NCI-H2227 (cell line): ENCODE measurements around the gene TFF1.

Source experiments
- DNase-seq: peaks from one replicate; lab custom pipeline; 2025; ENCODE audit not compliant: unreplicated experiment; lab: John Stamatoyannopoulos, UW

Gene TFF1

DNA sequence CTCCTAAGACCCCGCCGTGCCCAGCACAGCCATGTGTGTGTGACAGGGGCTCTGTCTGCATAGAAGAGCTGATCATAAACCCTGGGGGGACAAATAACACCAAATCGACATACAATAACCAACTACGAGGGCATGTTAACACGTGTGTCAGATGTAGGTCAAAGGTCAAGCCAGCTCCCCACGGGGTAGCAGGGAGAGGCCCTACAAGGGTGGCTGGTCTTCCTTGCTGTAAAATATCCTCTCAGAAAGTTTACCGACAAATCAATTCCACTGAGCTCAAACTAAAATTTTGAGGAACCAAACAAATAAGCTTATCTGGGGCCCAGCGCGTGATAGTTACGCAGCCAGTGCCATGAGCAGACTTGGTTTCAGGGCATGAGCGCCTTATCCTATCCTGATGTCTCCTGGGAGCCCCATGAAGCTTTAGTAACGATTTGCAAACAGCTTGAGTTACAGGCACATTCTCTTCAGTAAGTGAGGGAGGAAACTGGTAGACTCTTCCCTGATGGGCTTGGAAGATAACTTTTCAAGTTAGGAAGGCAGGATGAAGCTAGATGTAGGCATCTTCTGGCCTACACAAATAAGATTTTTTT lies 32.2 kb upstream of the TFF1 start:
- no peak for DNase-seq

DNA sequence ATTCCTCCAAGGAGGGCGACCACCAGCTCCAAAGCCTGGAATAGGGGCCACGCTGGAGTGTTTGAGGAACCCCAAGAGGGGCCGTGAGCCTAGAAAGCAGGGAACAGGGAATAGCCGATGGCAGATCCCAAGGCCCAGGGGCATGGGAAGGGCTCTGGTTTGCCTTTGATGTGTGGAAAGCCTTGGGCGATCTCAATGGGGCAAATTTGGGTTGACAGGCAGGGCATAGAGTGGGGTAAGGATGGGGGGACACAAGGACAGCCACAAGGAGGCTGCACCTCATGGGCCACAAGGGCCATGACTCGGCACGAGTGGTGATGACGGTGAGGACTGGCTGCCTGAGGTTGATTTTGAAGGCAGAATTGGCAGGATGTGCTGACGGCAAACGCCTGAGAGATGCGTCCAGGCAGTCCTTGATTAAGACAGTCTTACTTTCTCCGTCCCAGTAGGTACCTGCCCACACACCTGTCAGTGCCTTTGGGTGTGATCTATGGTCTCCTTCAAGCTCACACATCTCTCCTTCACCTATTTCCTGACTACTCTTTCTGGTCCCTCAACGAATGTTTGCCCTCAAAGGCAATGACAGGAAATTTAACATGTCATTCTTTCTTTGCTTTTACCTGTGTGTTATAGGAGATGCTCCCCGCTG lies 31.5 kb upstream of the TFF1 start:
- no peak for DNase-seq

- DNase-seq = no peak
Observed at GRCh38 chr21:42396799-42397745, 30.7 kb upstream of the TFF1 start.

DNA sequence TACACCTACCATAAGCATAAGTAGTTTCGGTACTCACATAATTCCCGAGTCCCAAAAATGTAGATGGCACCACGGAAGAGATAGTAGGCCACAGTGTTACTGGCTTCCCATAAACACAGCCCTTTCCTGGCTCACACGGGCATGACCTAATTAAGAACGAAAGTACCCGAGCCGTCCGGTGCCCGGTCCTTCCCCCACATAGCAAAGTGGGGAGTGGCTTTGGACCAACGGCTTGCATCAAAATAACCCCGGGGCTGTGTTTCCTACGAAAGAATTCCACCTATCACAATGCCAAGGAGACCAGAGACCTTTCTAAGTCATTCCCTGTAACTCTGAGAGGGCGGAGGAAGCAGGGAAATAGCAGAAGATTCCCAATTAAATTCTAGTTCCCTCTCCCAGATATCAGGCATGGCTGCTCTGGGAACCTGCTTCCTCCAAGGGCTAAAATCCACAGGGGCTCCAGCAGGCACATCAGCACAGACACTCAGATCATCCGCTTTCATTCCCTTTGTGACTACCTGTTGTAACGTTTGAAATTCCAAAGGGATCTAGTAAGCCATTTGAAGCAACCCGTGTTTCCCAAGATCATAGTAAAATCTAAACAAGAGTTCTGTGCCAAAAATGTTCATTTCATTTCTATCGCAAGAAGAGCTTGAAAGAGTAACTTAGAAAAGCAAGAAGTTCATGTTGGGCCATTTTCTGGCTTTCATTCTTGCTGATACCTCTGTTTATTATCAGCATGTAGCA lies 29.7 kb upstream of the TFF1 start, which contains the start of gene TMPRSS3:
Gene TMPRSS3, minus strand, starts transcription at position 148 of the 747 bp plus-strand sequence. CDS start 635 bp downstream, outside the sequence.
- DNase-seq = no peak

- no peak for DNase-seq
Observed at GRCh38 chr21:42395302-42395701, 29.0 kb upstream of the TFF1 start.

DNA sequence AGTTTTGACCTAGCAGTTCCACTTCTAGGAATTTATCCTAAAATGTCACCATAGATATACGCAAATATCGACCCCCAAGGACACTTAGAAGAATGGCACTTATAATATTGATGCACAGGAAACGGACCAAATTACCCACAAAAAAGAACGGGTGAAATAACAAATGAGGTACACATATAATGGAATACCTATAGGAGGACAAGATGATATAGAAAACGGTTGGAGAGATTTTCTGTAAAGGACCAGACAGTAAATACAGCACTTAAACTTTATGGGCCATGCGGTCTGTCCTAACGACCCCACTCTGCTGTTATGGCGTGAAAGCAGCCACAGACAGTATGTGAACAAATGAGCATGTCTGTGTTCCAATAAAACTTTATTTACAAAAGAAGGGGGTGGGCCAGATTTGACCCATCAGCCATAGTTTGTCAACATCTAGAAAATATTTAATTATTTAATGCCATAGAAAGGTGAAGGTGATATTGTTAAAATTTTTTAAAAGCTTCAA lies 27.2 kb upstream of the TFF1 start:
- DNase-seq = no peak

- no peak for DNase-seq
Observed at GRCh38 chr21:42392731-42393442, 26.6 kb upstream of the TFF1 start.

DNA sequence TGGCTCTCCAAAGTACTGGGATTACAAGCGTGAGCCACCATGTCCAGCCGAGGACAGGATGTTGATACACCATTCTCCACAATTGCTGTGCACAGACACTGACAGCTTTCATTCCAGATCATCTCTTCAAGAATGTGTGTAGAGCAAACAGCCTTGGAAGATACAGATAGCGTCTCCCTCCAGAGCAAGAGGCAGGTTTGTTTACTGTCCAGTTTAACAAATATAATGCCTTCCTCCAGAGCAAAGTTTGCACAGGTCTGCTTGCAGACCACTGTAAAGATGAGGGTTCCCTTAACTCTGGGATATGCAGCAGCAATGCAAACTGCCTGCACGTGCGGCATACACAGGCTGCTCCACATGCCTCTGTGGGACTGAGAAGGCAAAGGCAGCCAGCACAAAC lies 25.0 kb upstream of the TFF1 start:
- DNase-seq = no peak

DNA sequence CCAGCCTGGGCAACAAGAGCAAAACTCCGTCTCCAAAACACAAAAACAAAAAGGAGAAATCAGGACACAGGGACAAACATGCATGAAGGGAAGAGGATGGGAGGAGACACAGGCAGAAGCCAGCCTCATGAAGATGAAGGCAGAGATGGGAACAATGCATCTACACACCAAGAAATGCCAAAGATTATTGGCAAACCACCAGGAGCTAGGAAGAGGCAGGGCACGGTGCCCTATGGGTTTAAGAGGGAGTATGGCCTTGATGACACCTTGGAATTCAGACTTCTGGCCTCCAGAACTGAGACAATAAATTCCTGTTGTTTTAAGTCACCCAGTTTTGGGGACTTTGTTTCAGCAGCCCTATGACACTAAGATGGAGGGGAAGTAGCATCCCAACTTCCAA lies 24.4 kb upstream of the TFF1 start:
- no peak for DNase-seq

- no peak for DNase-seq
Observed at GRCh38 chr21:42390193-42390592, 23.9 kb upstream of the TFF1 start.

GRCh38 chr21:42389449-42389835 lies 23.1 kb upstream of the TFF1 start:
- DNase-seq = no peak

DNA sequence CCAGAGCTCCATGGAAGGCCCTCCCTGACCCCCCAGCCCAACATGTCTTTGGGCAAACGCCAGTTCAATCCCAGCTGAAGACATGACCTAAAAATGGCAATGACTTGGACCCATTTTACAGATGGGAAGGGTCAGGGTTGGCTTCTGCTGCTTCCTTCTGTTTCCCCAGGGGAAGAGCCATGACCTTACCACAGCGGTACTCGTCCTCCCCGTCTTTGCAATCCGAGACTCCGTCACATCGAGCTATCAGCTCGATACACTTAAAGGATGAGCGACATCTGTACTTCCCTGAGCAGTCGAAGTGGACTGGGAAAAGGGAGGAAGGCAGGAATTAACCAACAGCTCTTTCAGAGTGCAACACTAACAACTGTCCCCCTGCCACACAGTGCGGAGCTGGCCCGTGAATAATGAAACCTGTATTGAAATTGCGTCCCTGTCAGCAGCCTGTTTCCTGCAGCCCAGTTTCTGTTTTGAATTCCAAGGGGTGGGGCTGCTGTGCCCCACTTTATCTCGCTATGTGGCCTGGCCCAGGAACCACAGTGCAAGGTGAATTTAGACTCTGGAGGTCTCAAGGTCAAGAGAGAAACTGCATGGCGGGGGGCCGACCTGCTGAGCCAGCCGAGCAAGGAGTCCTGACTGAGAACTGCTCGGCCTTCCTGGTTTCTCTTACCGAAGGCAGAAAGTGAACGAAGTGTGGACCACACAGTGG lies 22.6 kb upstream of the TFF1 start:
- no peak for DNase-seq

DNA sequence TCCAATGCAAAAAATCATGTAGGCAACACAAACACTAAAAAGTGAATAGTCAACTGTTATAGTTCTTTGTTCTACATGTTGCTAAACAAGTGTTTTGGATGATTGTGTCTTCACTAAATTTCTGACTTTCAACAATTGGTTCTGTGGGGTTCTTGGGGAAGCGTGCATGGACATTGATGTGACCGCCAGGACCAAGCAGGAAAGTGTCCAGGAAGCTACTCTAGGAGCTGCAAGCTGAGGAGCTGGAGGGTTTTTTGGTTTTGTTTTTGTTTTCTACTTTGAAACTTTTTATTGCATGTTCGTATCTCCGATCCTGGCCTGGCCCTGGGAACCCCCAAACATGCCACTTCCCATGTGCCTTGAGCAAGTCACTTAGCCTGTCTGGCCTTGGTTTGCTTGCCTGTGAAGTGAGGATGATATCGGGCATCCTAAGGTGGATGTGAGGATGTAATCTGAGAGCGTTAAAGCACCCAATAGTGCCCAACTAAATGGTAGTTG lies 21.6 kb upstream of the TFF1 start:
- no peak for DNase-seq

DNA sequence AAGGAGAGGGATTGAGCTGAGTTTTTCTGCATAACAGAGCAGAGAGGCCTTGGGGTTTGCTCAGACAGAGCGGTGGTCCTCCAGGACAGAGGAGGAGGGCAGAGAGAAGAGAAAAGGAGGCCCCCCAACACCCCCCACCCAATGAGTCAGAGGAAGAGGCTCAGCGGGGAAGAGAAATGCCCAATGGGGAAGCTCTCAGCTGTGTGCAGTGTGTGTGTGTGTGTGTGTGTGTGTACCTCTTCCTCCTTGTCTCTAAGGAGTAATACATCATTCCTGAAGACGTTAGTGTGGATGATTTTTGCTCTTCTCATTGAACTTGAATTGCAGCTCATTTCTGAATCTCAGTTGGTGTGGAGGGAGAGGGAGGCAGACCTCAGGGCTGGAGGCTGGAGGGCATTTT lies 20.8 kb upstream of the TFF1 start:
- DNase-seq = no peak

DNA sequence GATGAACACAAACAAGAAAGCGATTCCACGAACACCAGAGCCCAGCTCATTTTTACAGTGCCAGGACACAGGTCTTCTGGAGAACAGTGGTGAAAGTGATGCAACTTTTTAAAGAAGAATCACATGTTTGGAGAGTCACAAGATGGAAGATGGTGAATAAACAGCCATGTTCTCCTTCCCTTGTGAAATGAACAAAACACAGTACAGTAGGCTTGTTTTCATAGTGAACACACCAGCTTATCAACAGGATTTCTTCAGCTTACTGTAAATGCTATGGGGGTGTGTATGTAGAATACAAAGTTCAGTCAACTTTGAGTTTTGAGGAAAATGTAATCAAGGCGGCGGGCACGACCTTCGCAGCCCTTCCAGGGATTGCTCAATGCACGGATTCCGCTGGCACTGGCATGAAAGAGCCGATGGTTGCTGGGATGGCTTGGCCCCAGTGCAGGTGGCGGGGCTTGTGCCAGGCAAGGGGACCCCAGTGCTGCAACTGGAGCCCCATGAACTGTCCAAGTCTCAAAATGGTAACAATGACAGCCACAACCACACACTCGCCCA lies 19.8 kb upstream of the TFF1 start:
- DNase-seq = no peak

DNA sequence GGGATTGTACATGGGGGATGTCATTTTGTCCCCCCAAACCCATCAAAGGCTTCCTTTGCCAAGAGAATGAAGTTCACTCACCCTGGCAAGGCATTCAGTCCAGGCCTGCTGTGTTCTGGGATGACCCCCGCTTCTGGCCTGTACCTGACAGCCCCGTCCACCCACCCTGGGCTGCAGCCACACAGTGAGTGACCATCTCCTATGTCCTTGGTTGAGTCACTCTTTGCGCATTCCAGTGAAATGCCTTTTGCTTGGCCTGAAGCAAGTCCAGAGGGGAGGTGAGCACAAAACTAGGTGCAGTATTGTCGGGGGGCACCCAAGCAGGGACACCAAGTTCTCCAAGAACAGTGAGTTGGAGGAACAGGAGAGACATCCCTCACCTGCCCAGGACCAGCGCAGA lies 19.3 kb upstream of the TFF1 start:
- DNase-seq = no peak

GRCh38 chr21:42384989-42385388 lies 18.7 kb upstream of the TFF1 start:
- DNase-seq = no peak

- DNase-seq = no peak
Observed at GRCh38 chr21:42384156-42384945, 18.0 kb upstream of the TFF1 start.
